OCI-LY7 (cell line): Measurements from ENCODE around the gene CDH12.

Experiments
- EZH2phosphoT487 ChIP-seq: fragments of 200-600 bp; sonication (generic); IDR thresholded peaks from 2 replicates; pipeline ENCODE4 v1.6.1; 2018; ENCODE audit warnings: low read depth, borderline replicate concordance, mild to moderate bottlenecking, mixed run types, antibody characterized with exemption, low read length, moderate library complexity, mixed read lengths
- TF ChIP-seq, protein P1 (sequence below): fragments of 200-600 bp; sonication (generic); conservative IDR thresholded peaks from 2 replicates; pipeline ENCODE4 v1.5.1; 2014; ENCODE audit warnings: mild to moderate bottlenecking, antibody characterized with exemption, low read length, moderate library complexity, mixed read lengths

GRCh38 chr5:21826884-21827283 lies 1026.3 kb downstream of the CDH12 start:
- TF ChIP-seq, protein P1, sequence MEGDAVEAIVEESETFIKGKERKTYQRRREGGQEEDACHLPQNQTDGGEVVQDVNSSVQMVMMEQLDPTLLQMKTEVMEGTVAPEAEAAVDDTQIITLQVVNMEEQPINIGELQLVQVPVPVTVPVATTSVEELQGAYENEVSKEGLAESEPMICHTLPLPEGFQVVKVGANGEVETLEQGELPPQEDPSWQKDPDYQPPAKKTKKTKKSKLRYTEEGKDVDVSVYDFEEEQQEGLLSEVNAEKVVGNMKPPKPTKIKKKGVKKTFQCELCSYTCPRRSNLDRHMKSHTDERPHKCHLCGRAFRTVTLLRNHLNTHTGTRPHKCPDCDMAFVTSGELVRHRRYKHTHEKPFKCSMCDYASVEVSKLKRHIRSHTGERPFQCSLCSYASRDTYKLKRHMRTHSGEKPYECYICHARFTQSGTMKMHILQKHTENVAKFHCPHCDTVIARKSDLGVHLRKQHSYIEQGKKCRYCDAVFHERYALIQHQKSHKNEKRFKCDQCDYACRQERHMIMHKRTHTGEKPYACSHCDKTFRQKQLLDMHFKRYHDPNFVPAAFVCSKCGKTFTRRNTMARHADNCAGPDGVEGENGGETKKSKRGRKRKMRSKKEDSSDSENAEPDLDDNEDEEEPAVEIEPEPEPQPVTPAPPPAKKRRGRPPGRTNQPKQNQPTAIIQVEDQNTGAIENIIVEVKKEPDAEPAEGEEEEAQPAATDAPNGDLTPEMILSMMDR, result no peak
- no peak for TF ChIP-seq EZH2phosphoT487
